Suppressor macrophage treated with lipopolysaccharide for 4 hours (primary cell): ENCODE measurements around the gene UCK2.
A peak's percentile ranks its signal among the peaks of the same experiment; 100 is the strongest.

ENCODE experiments used
- DNase-seq: peaks from one replicate; pipeline ENCODE4 v3.0.0-alpha.2; 2020

Gene UCK2

GRCh38 chr1:165903672-165904071 lies 76.3 kb downstream of the UCK2 start:
- no peak for DNase-seq

GRCh38 chr1:165904948-165905347 lies 77.5 kb downstream of the UCK2 start:
- no peak for DNase-seq

- no peak for DNase-seq
Measured at GRCh38 chr1:165905853-165906252, 78.4 kb downstream of the UCK2 start.

- no peak for DNase-seq
Measured at GRCh38 chr1:165907256-165907857, 79.9 kb downstream of the UCK2 start.

- no peak for DNase-seq
Measured at GRCh38 chr1:165910764-165911421, 83.5 kb downstream of the UCK2 start.

GRCh38 chr1:165911609-165912281 lies 84.3 kb downstream of the UCK2 start:
- no peak for DNase-seq

- DNase-seq, result no peak
Measured at GRCh38 chr1:165912638-165913037, 85.2 kb downstream of the UCK2 start.

GRCh38 chr1:165914136-165914798 lies 86.9 kb downstream of the UCK2 start:
- peak; percentile 73 for DNase-seq

- DNase-seq, result no peak
Measured at GRCh38 chr1:165915480-165915879, 88.1 kb downstream of the UCK2 start.

GRCh38 chr1:165915932-165916348 lies 88.5 kb downstream of the UCK2 start:
- no peak for DNase-seq

- DNase-seq, result no peak
Measured at GRCh38 chr1:165917166-165917565, 89.8 kb downstream of the UCK2 start.

GRCh38 chr1:165924117-165924516 lies 96.7 kb downstream of the UCK2 start:
- DNase-seq, result no peak

- no peak for DNase-seq
Measured at GRCh38 chr1:165925498-165926079, 98.2 kb downstream of the UCK2 start.

- no peak for DNase-seq
Measured at GRCh38 chr1:165927169-165927568, 99.8 kb downstream of the UCK2 start.

- DNase-seq, result peak; percentile 73
Measured at GRCh38 chr1:165928075-165928731, 100.8 kb downstream of the UCK2 start.

GRCh38 chr1:165930961-165931360 lies 103.5 kb downstream of the UCK2 start:
- no peak for DNase-seq

GRCh38 chr1:165933446-165934170 lies 106.2 kb downstream of the UCK2 start:
- DNase-seq, result no peak

- no peak for DNase-seq
Measured at GRCh38 chr1:165936542-165936941, 109.1 kb downstream of the UCK2 start.

- no peak for DNase-seq
Measured at GRCh38 chr1:165937829-165938228, 110.4 kb downstream of the UCK2 start.

GRCh38 chr1:165938844-165939243 lies 111.4 kb downstream of the UCK2 start:
- DNase-seq, result no peak

GRCh38 chr1:165941531-165941930 lies 114.1 kb downstream of the UCK2 start:
- no peak for DNase-seq

GRCh38 chr1:165942062-165942461 lies 114.6 kb downstream of the UCK2 start:
- DNase-seq, result no peak
